H1 (cell line): ENCODE data around the gene PSMB5. TPM values are rescaled to one million over a fixed set of nuclear protein-coding genes. Genes with fewer than 3 reads are reported as not detected.

Source experiments
- RNF2 ChIP-seq: fragments of 200-900, 300-1000 bp; sonication (generic); IDR thresholded peaks from 2 replicates; pipeline ENCODE4 v1.7.1; 2016; ENCODE audit warnings: borderline replicate concordance, low read depth, mild to moderate bottlenecking, antibody characterized with exemption, low read length; ENCODE audit not compliant: poor library complexity, severe bottlenecking; ENCODE audit errors: missing control alignments
- polyA plus RNA-seq, 7 experiments: library from polyadenylated mRNA; depleted of rRNA in 3 of 7; stranded (reverse) in 5 of 7; unstranded in 2 of 7; fragments of >200 nt in 5 of 7; fragments of 200-250 nt in 2 of 7; gene quantifications; 1 replicate in 5 of 7; 2 replicates in 1 of 7; 4 replicates in 1 of 7; pipeline versions ENCODE4 v1.2.1 to v1.2.3, GENCODE V29; 2011 to 2013; ENCODE audit warnings: missing spikeins in 2 of 7, mixed read lengths in 2 of 7
- total RNA-seq: library from RNA; stranded (reverse); fragmentation: NEBNext Ultra II Directional; extraction: Animal tissue kit (Norgen Biotek cat#: 25700); gene quantifications from 2 replicates; pipeline ENCODE4 v1.2.1, GENCODE V29; 2021

The PSMB5 gene
- total and polyA plus RNA-seq, 2 of the 8 experiments (the other 6 are each of a cell fraction or from before 2014, with no cell fraction given) = 254 to 510 TPM

DNA sequence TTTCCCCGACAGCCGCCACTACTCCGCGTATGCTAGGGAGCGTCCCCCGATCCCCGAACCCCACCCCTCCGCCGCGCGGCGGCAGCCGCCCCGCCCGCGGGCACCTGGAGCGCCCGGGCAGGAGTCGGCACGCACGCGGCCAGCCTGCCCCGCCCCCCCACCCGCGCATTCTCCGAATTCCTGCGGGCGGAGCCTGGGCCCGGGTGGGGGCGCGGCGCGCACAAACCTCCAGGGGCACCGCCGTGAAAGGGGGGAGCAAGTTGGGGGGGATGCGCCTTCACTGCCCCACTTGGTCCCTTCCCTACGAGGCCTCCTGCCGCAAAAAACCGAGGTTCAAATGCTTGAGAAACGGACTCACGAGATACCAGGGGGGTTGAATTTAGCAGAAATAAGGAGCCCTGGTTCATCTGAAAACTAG, 54.0 kb downstream of the PSMB5 start (continued):
- TF ChIP-seq RNF2 = no peak
